Gastrocnemius medialis (tissue), 4 donors: ENCODE measurements around the gene EDEM3. TPM values are rescaled to one million over a fixed set of nuclear protein-coding genes. Genes with fewer than 3 reads are reported as not detected.
"Not testable (repeated sequence)": the region's sequence is repeated elsewhere in the genome, so short reads cannot be mapped to it uniquely, and the experiment has no call there.

Experiments
- ATAC-seq, 2 donors: fragments of 150-250 bp; one replicate each; pipeline ENCODE4 v1.9.1; 2016
- DNase-seq, 2 donors: peaks; one replicate each; pipeline ENCODE4 v3.0.0-alpha.2; 2019
- H3K27ac ChIP-seq, 4 donors: fragments of 200-600 bp; sonication (generic); 1 replicate in 1 of 4; 2 replicates in 3 of 4; pipeline ENCODE4 v1.5.1; 2016 to 2018; ENCODE audit warnings: mild to moderate bottlenecking in 2 of 4, moderate library complexity in 1 of 4
- H3K27me3 ChIP-seq, 3 donors: fragments of 200-600 bp; sonication (generic) in 2 of 3; 1 replicate in 1 of 3; 2 replicates in 2 of 3; pipeline versions ENCODE4 v1.5.1 to v1.6.0; 2016 to 2019; ENCODE audit warnings: mild to moderate bottlenecking in 1 of 3, moderate library complexity in 1 of 3
- H3K36me3 ChIP-seq, 2 donors: fragments of 200-600 bp; sonication (generic) in 1 of 2; one replicate each; pipeline ENCODE4 v1.5.1; 2017 to 2018
- H3K4me1 ChIP-seq, 2 donors: fragments of 200-600 bp; sonication (generic) in 1 of 2; one replicate each; pipeline ENCODE4 v1.5.1; 2016 to 2017; ENCODE audit warnings: mild to moderate bottlenecking in 2 of 2
- H3K4me3 ChIP-seq, 4 donors: fragments of 200-600 bp; sonication (generic) in 3 of 4; 1 replicate in 1 of 4; 2 replicates in 3 of 4; pipeline ENCODE4 v1.5.1; 2016 to 2019; ENCODE audit warnings: mild to moderate bottlenecking in 2 of 4
- H3K9me3 ChIP-seq, 3 donors: fragments of 200-600 bp; sonication (generic) in 2 of 3; 1 replicate in 1 of 3; 2 replicates in 2 of 3; pipeline ENCODE4 v1.5.1; 2016 to 2019
- CTCF ChIP-seq, 5 experiments: fragments of 450-650 bp in 3 of 5; fragments of 200-600 bp in 2 of 5; sonication (generic) in 2 of 5; IDR thresholded peaks in 4 of 5; conservative IDR thresholded peaks in 1 of 5; 1 replicate in 4 of 5; 2 replicates in 1 of 5; pipeline ENCODE4 v1.5.1; 2016 to 2019; ENCODE audit warnings: antibody characterized with exemption in 5 of 5, mild to moderate bottlenecking in 3 of 5, moderate library complexity in 3 of 5
- POLR2A ChIP-seq, 2 donors: fragments of 450-650 bp; IDR thresholded peaks; one replicate each; pipeline ENCODE4 v1.6.1; 2017; ENCODE audit warnings: antibody characterized with exemption in 2 of 2, mild to moderate bottlenecking in 2 of 2, moderate library complexity in 2 of 2
- in situ Hi-C, 4 donors: fragments of 200-750 bp; cut with MboI; loops; one replicate each; pipeline versions ENCODE4 v1.15.0 to v1.8.0; 2017; ENCODE audit warnings: low sequenced_read_pairs in 4 of 4
- intact Hi-C: fragments of 100-400 bp; cut with DNase I; formaldehyde crosslinking; loops from one replicate; pipeline ENCODE4 v1.15.1; 2023; ENCODE audit warnings: low total_unique reads
- total RNA-seq, 4 donors: library from RNA; depleted of rRNA; stranded (reverse); fragments of >200 nt; gene quantifications; one replicate each; pipeline versions ENCODE4 v1.1.0 to v1.2.3, GENCODE V29; 2016

Gene EDEM3
- total RNA-seq, 4 donors from 2014 or later: 18.1 to 51.1 (median 31.9) TPM

DNA sequence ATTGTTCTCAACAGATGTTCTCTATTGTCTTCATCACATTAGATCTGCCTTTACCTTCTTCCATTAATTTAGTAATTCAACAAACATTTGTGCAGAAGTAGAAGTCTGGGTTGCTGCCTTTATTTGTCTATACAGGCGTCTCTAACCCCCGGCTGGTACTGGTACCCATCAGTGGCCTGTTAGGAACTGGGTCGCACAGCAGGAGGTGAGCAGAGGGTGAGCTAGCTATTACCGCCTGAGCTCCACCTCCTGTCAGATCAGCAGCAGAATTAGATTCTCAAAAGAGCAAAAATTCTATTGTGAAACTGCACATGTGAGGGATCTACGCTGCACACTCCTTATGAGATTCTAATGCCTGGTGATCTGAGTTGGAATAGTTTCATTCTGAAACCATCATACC lies 12.9 kb upstream of the EDEM3 start:
- DNase-seq (no peak), ATAC-seq (no peak)
- H3K36me3 ChIP-seq: no peaks in the 10 kb centered on the region
- no peak overlapping the region for H3K4me3 ChIP-seq
- intact Hi-C loops: no loop called here
- no peak overlapping the region for H3K27ac ChIP-seq
- TF ChIP-seq CTCF (IDR thresholded peaks at IDR 0.05 in 4 of 5, conservative IDR thresholded peaks at IDR 0.05 in 1 of 5) (no peak), POLR2A (IDR thresholded peaks at IDR 0.05) (no peak)
- no peaks in the 10 kb centered on the region for H3K4me1 ChIP-seq
- no peaks in the 10 kb centered on the region for H3K9me3 ChIP-seq
- no peaks in the 10 kb centered on the region for H3K27me3 ChIP-seq
- in situ Hi-C loops: loop anchor here in 2 of 4 donors (25.0 kb wide), 1 partner anchor 395 kb away; the partner anchor contains the start of genes SWT1 (in 2 of the 2) and TRMT1L (in 2 of the 2)

DNA sequence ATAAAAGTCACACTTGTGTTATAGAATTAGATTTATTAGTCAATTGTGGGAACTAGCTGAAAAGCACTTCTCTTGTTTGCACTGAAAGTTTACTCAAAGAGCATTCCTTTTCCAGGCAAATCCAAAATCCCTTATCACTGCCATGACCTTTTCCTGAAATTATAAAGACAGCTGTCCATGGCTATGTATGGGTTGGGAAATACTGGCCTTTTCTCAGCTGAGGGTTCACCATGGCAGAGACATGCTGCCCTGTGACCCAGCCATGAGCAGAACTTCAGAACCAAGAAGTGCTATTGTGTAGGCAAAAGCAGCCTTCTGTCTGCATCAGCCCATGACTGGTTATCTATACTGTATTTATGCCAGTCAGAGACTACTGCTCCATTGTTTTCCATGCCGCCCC lies 9.8 kb upstream of the EDEM3 start:
- Histone ChIP-seq H3K36me3 (no peaks in the 10 kb centered on the region), H3K4me1 (no peaks in the 10 kb centered on the region), H3K27ac (no peak overlapping the region), H3K27me3 (no peaks in the 10 kb centered on the region), H3K4me3 (no peak overlapping the region), H3K9me3 (no peaks in the 10 kb centered on the region)
- no peak for TF ChIP-seq CTCF (IDR thresholded peaks at IDR 0.05 in 4 of 5, conservative IDR thresholded peaks at IDR 0.05 in 1 of 5)
- TF ChIP-seq POLR2A (IDR thresholded peaks at IDR 0.05): no peak
- intact Hi-C loops (no loop called here), in situ Hi-C loops (loop anchor here in 2 of 4 donors (25.0 kb wide), 1 partner anchor 398 kb away; the partner anchor contains the start of genes SWT1 (in 2 of the 2) and TRMT1L (in 2 of the 2))
- no peak for DNase-seq
- no peak for ATAC-seq

- H3K36me3 ChIP-seq, H3K27ac ChIP-seq, H3K4me1 ChIP-seq, H3K4me3 ChIP-seq, intact Hi-C loops, ATAC-seq, DNase-seq, H3K9me3 ChIP-seq, H3K27me3 ChIP-seq: not testable (repeated sequence)
- in situ Hi-C loops: loop anchor here in 2 of 4 donors (25.0 kb wide), 1 partner anchor 399 kb away; the partner anchor contains the start of genes SWT1 (in 2 of the 2) and TRMT1L (in 2 of the 2)
Observed at GRCh38 chr1:184763520-184763919, 8.9 kb upstream of the EDEM3 start.

DNA sequence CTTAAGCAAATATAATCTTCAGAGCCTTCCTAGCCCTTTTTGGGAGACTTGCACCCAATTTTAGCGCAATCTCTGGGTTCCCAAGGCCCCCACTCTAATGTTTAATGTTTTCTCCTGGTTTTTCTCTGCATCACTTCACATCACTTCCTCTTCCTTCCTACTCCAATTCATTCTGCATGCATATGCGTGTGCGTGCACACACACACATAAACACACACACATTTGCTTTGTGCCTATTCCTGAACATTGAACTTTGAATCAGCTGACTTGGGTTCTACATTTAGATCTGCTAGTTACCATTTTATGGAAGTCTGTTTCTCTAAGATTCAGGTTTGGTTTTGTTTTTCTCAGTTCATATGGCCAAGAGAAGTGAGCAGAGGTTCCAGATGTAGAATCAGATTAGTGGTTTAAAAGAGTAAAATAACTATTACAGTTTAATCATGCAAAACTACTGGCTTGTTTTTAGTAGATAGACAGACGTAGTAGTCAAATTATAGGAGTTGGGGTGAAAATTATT lies 7.4 kb upstream of the EDEM3 start:
- H3K4me3 ChIP-seq: no peak overlapping the region
- H3K27ac ChIP-seq: no peak overlapping the region
- ATAC-seq: no peak
- no peaks in the 10 kb centered on the region for H3K36me3 ChIP-seq
- DNase-seq: no peak
- no peak for TF ChIP-seq CTCF (IDR thresholded peaks at IDR 0.05 in 4 of 5, conservative IDR thresholded peaks at IDR 0.05 in 1 of 5)
- no peak for TF ChIP-seq POLR2A (IDR thresholded peaks at IDR 0.05)
- intact Hi-C loops: no loop called here
- H3K9me3 ChIP-seq: no peaks in the 10 kb centered on the region
- no peaks in the 10 kb centered on the region for H3K27me3 ChIP-seq
- no peaks in the 10 kb centered on the region for H3K4me1 ChIP-seq
- in situ Hi-C loops: loop anchor here in 2 of 4 donors (25.0 kb wide), 1 partner anchor 400 kb away; the partner anchor contains the start of genes SWT1 (in 2 of the 2) and TRMT1L (in 2 of the 2)

DNA sequence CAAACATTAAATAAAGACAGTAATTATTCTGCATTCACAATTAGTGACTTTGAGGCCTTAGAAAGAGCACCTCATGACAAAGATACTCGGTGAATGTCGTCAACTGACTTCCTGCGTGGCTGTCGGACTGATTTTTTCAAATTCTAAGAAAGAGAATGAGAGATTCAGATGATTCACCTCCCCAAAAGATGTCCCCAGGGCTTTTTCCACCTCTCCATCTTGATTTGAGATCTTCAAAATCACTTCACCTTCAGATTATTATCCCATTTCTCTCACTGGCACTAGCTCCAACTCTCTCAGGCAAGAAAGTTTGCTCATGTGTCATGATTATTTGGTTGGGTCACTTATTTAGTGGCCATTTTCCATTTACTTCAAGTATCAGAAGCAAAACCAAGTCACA lies 5.0 kb upstream of the EDEM3 start:
- in situ Hi-C loops (loop anchor here (5.0 to 25.0 kb wide), 4 partner anchors 45 to 403 kb away; partner anchors contain the start of genes SWT1 (in 4 of the 4) and TRMT1L (in 4 of the 4)), intact Hi-C loops (loop anchor here (10.0 kb wide), 1 partner anchor 555 kb away; the partner anchor contains the start of gene IVNS1ABP)
- no peak for DNase-seq
- H3K4me1 ChIP-seq: peaks cover 0 to 5% of the 10 kb centered on the region in 2 donors
- H3K9me3 ChIP-seq: no peaks in the 10 kb centered on the region
- no peak overlapping the region for H3K27ac ChIP-seq
- no peaks in the 10 kb centered on the region for H3K36me3 ChIP-seq
- TF ChIP-seq POLR2A (IDR thresholded peaks at IDR 0.05): no peak
- no peak for TF ChIP-seq CTCF (IDR thresholded peaks at IDR 0.05 in 4 of 5, conservative IDR thresholded peaks at IDR 0.05 in 1 of 5)
- H3K27me3 ChIP-seq: no peaks in the 10 kb centered on the region
- ATAC-seq: no peak
- H3K4me3 ChIP-seq: no peak overlapping the region
